ENCODE results near the gene SYNPR.

SYNPR gene

GRCh38 chr3:63481627-63482026 lies 203.5 kb downstream of the SYNPR start:
- Histone ChIP-seq H3K27ac (ENCODE audit: low read length) (no peak overlapping the region), H3K4me3 (ENCODE audit: low read length) (no peak overlapping the region), H3K9me3 (ENCODE audit: control insufficient read depth, insufficient read depth, low read length) (no peaks in the 10 kb centered on the region), H3K36me3 (ENCODE audit: control insufficient read depth, insufficient read depth, low read length) (no peaks in the 10 kb centered on the region), H3K4me1 (ENCODE audit: control insufficient read depth, insufficient read depth, low read length) (no peaks in the 10 kb centered on the region), H3K27me3 (ENCODE audit: control insufficient read depth, insufficient read depth, low read length) (no peaks in the 10 kb centered on the region)
- no CpG with 5 or more reads among the region's 6 CpGs for WGBS (ENCODE audit: insufficient coverage, insufficient read length)
- DNase-seq (ENCODE audit: low read depth, low spot score): no peak

- WGBS (ENCODE audit: insufficient coverage, insufficient read length): no CpG with 5 or more reads among the region's 2 CpGs
- Histone ChIP-seq H3K27me3 (ENCODE audit: control insufficient read depth, insufficient read depth, low read length) (no peaks in the 10 kb centered on the region), H3K9me3 (ENCODE audit: control insufficient read depth, insufficient read depth, low read length) (no peaks in the 10 kb centered on the region), H3K4me3 (ENCODE audit: low read length) (no peak overlapping the region), H3K27ac (ENCODE audit: low read length) (no peak overlapping the region), H3K4me1 (ENCODE audit: control insufficient read depth, insufficient read depth, low read length) (no peaks in the 10 kb centered on the region), H3K36me3 (ENCODE audit: control insufficient read depth, insufficient read depth, low read length) (no peaks in the 10 kb centered on the region)
- DNase-seq (ENCODE audit: low read depth, low spot score): no peak
Observed at GRCh38 chr3:63482341-63482740, 204.2 kb downstream of the SYNPR start.

- H3K4me1 ChIP-seq (ENCODE audit: control insufficient read depth, insufficient read depth, low read length): no peaks in the 10 kb centered on the region
- WGBS (ENCODE audit: insufficient coverage, insufficient read length): no CpG with 5 or more reads among the region's 2 CpGs
- no peak overlapping the region for H3K4me3 ChIP-seq (ENCODE audit: low read length)
- H3K36me3 ChIP-seq (ENCODE audit: control insufficient read depth, insufficient read depth, low read length): no peaks in the 10 kb centered on the region
- H3K27me3 ChIP-seq (ENCODE audit: control insufficient read depth, insufficient read depth, low read length): no peaks in the 10 kb centered on the region
- H3K9me3 ChIP-seq (ENCODE audit: control insufficient read depth, insufficient read depth, low read length): peaks cover 1% of the 10 kb centered on the region; the same call in 1 of the 2 replicates
- DNase-seq (ENCODE audit: low read depth, low spot score): no peak
- no peak overlapping the region for H3K27ac ChIP-seq (ENCODE audit: low read length)
Observed at GRCh38 chr3:63492464-63492863, 214.4 kb downstream of the SYNPR start.

- H3K9me3 ChIP-seq (ENCODE audit: control insufficient read depth, insufficient read depth, low read length): no peaks in the 10 kb centered on the region
- no peaks in the 10 kb centered on the region for H3K36me3 ChIP-seq (ENCODE audit: control insufficient read depth, insufficient read depth, low read length)
- H3K27me3 ChIP-seq (ENCODE audit: control insufficient read depth, insufficient read depth, low read length): no peaks in the 10 kb centered on the region
- H3K27ac ChIP-seq (ENCODE audit: low read length): no peak overlapping the region
- H3K4me3 ChIP-seq (ENCODE audit: low read length): no peak overlapping the region
- no CpG with 5 or more reads among the region's 3 CpGs for WGBS (ENCODE audit: insufficient coverage, insufficient read length)
- no peaks in the 10 kb centered on the region for H3K4me1 ChIP-seq (ENCODE audit: control insufficient read depth, insufficient read depth, low read length)
- DNase-seq (ENCODE audit: low read depth, low spot score): no peak
Observed at GRCh38 chr3:63493101-63493500, 215.0 kb downstream of the SYNPR start.

GRCh38 chr3:63494646-63495045 lies 216.5 kb downstream of the SYNPR start:
- Histone ChIP-seq H3K4me3 (ENCODE audit: low read length) (no peak overlapping the region), H3K27ac (ENCODE audit: low read length) (no peak overlapping the region), H3K27me3 (ENCODE audit: control insufficient read depth, insufficient read depth, low read length) (no peaks in the 10 kb centered on the region), H3K36me3 (ENCODE audit: control insufficient read depth, insufficient read depth, low read length) (no peaks in the 10 kb centered on the region), H3K9me3 (ENCODE audit: control insufficient read depth, insufficient read depth, low read length) (no peaks in the 10 kb centered on the region), H3K4me1 (ENCODE audit: control insufficient read depth, insufficient read depth, low read length) (no peaks in the 10 kb centered on the region)
- DNase-seq (ENCODE audit: low read depth, low spot score): no peak
- no CpG with 5 or more reads among the region's 1 CpG for WGBS (ENCODE audit: insufficient coverage, insufficient read length)

GRCh38 chr3:63497641-63498040 lies 219.5 kb downstream of the SYNPR start:
- Histone ChIP-seq H3K9me3 (ENCODE audit: control insufficient read depth, insufficient read depth, low read length) (no peaks in the 10 kb centered on the region), H3K4me3 (ENCODE audit: low read length) (no peak overlapping the region), H3K36me3 (ENCODE audit: control insufficient read depth, insufficient read depth, low read length) (no peaks in the 10 kb centered on the region), H3K4me1 (ENCODE audit: control insufficient read depth, insufficient read depth, low read length) (no peaks in the 10 kb centered on the region), H3K27me3 (ENCODE audit: control insufficient read depth, insufficient read depth, low read length) (no peaks in the 10 kb centered on the region), H3K27ac (ENCODE audit: low read length) (no peak overlapping the region)
- DNase-seq (ENCODE audit: low read depth, low spot score): no peak
- WGBS (ENCODE audit: insufficient coverage, insufficient read length): no CpG with 5 or more reads among the region's 2 CpGs

GRCh38 chr3:63500196-63500595 lies 222.1 kb downstream of the SYNPR start:
- H3K4me3 ChIP-seq (ENCODE audit: low read length): no peak overlapping the region
- no peaks in the 10 kb centered on the region for H3K36me3 ChIP-seq (ENCODE audit: control insufficient read depth, insufficient read depth, low read length)
- no peaks in the 10 kb centered on the region for H3K9me3 ChIP-seq (ENCODE audit: control insufficient read depth, insufficient read depth, low read length)
- no peak overlapping the region for H3K27ac ChIP-seq (ENCODE audit: low read length)
- H3K27me3 ChIP-seq (ENCODE audit: control insufficient read depth, insufficient read depth, low read length): no peaks in the 10 kb centered on the region
- DNase-seq (ENCODE audit: low read depth, low spot score): no peak
- WGBS (ENCODE audit: insufficient coverage, insufficient read length): no CpG with 5 or more reads among the region's 5 CpGs
- no peaks in the 10 kb centered on the region for H3K4me1 ChIP-seq (ENCODE audit: control insufficient read depth, insufficient read depth, low read length)

GRCh38 chr3:63508305-63508704 lies 230.2 kb downstream of the SYNPR start:
- no peak for DNase-seq (ENCODE audit: low read depth, low spot score)
- Histone ChIP-seq H3K4me3 (ENCODE audit: low read length) (no peak overlapping the region), H3K4me1 (ENCODE audit: control insufficient read depth, insufficient read depth, low read length) (peaks cover 3% of the 10 kb centered on the region; the same call in 1 of the 2 replicates), H3K36me3 (ENCODE audit: control insufficient read depth, insufficient read depth, low read length) (no peaks in the 10 kb centered on the region), H3K27ac (ENCODE audit: low read length) (no peak overlapping the region), H3K27me3 (ENCODE audit: control insufficient read depth, insufficient read depth, low read length) (no peaks in the 10 kb centered on the region), H3K9me3 (ENCODE audit: control insufficient read depth, insufficient read depth, low read length) (no peaks in the 10 kb centered on the region)
- WGBS (ENCODE audit: insufficient coverage, insufficient read length): no CpG with 5 or more reads among the region's 1 CpG

- no peaks in the 10 kb centered on the region for H3K36me3 ChIP-seq (ENCODE audit: control insufficient read depth, insufficient read depth, low read length)
- no peaks in the 10 kb centered on the region for H3K9me3 ChIP-seq (ENCODE audit: control insufficient read depth, insufficient read depth, low read length)
- H3K4me3 ChIP-seq (ENCODE audit: low read length): no peak overlapping the region
- H3K4me1 ChIP-seq (ENCODE audit: control insufficient read depth, insufficient read depth, low read length): peaks cover 3% of the 10 kb centered on the region; the same call in 1 of the 2 replicates
- DNase-seq (ENCODE audit: low read depth, low spot score): no peak
- no peak overlapping the region for H3K27ac ChIP-seq (ENCODE audit: low read length)
- H3K27me3 ChIP-seq (ENCODE audit: control insufficient read depth, insufficient read depth, low read length): no peaks in the 10 kb centered on the region
Observed at GRCh38 chr3:63508771-63509170, 230.7 kb downstream of the SYNPR start.

GRCh38 chr3:63513791-63514190 lies 235.7 kb downstream of the SYNPR start:
- no CpG with 5 or more reads among the region's 1 CpG for WGBS (ENCODE audit: insufficient coverage, insufficient read length)
- DNase-seq (ENCODE audit: low read depth, low spot score): no peak
- Histone ChIP-seq H3K27me3 (ENCODE audit: control insufficient read depth, insufficient read depth, low read length) (no peaks in the 10 kb centered on the region), H3K27ac (ENCODE audit: low read length) (no peak overlapping the region), H3K4me1 (ENCODE audit: control insufficient read depth, insufficient read depth, low read length) (peaks cover 3% of the 10 kb centered on the region; the same call in 1 of the 2 replicates), H3K4me3 (ENCODE audit: low read length) (no peak overlapping the region), H3K9me3 (ENCODE audit: control insufficient read depth, insufficient read depth, low read length) (no peaks in the 10 kb centered on the region), H3K36me3 (ENCODE audit: control insufficient read depth, insufficient read depth, low read length) (no peaks in the 10 kb centered on the region)

- no peaks in the 10 kb centered on the region for H3K9me3 ChIP-seq (ENCODE audit: control insufficient read depth, insufficient read depth, low read length)
- no peak overlapping the region for H3K27ac ChIP-seq (ENCODE audit: low read length)
- peaks cover 3% of the 10 kb centered on the region; the same call in 1 of the 2 replicates for H3K4me1 ChIP-seq (ENCODE audit: control insufficient read depth, insufficient read depth, low read length)
- H3K36me3 ChIP-seq (ENCODE audit: control insufficient read depth, insufficient read depth, low read length): no peaks in the 10 kb centered on the region
- H3K27me3 ChIP-seq (ENCODE audit: control insufficient read depth, insufficient read depth, low read length): no peaks in the 10 kb centered on the region
- no peak for DNase-seq (ENCODE audit: low read depth, low spot score)
- no CpG with 5 or more reads among the region's 4 CpGs for WGBS (ENCODE audit: insufficient coverage, insufficient read length)
- H3K4me3 ChIP-seq (ENCODE audit: low read length): no peak overlapping the region
Observed at GRCh38 chr3:63514678-63515077, 236.6 kb downstream of the SYNPR start.

Data from iPS DF 6.9 (cell line).